ENCODE measurements around the gene MAGEE2. TPM values are rescaled to one million over a fixed set of nuclear protein-coding genes. Genes with fewer than 3 reads are reported as not detected.

Gene MAGEE2
- total RNA-seq, 1 experiment from 2014 or later: not detected

GRCh38 chrX:75748431-75748830, 36.6 kb downstream of the MAGEE2 start:
- H3K79me1 ChIP-seq (ENCODE audit: insufficient read depth, low read depth, low read length, poor library complexity, severe bottlenecking): no peaks in the 10 kb centered on the region
- no CpG with 5 or more reads among the region's 2 CpGs for WGBS (ENCODE audit: extremely low coverage, insufficient read length, low lambda C conversion rate)
- peaks cover 24% of the 10 kb centered on the region for H3K27me3 Mint-ChIP-seq (ENCODE audit: low read depth)

More at GRCh38 chrX:75748431-75748830, 36.6 kb downstream of the MAGEE2 start:
- no peak overlapping the region for H3K18ac ChIP-seq (ENCODE audit: insufficient read length, low read depth, low read length)
- H2BK20ac ChIP-seq (ENCODE audit: low read depth, low read length, poor library complexity, severe bottlenecking): no peak overlapping the region
- no peak overlapping the region for H3T11ph ChIP-seq (ENCODE audit: low read length)
- no peak for DNase-seq
- H3K4me2 ChIP-seq (ENCODE audit: insufficient read depth, insufficient read length, low read length): no peak overlapping the region
- H3K27me3 ChIP-seq (ENCODE audit: insufficient read depth, low read length): no peaks in the 10 kb centered on the region
- H4K20me1 ChIP-seq (ENCODE audit: control insufficient read depth, insufficient read depth, insufficient read length): no peaks in the 10 kb centered on the region
- H3K27ac ChIP-seq (ENCODE audit: insufficient read length, low read depth, low read length): no peak overlapping the region
- no peak overlapping the region for H2BK15ac ChIP-seq (ENCODE audit: low read depth, low read length)
- H4K5ac ChIP-seq (ENCODE audit: insufficient read length, low read depth, low read length): no peak overlapping the region
- H3K14ac ChIP-seq (ENCODE audit: insufficient read depth, low read length): no peak overlapping the region
- H3K9me3 ChIP-seq (ENCODE audit: control insufficient read depth, low read depth, low read length): peaks cover 33% of the 10 kb centered on the region
- H3K9ac ChIP-seq (ENCODE audit: extremely low read depth, insufficient read length, low read length): no peak overlapping the region
- no peak overlapping the region for H3K27ac Mint-ChIP-seq
- peaks cover 33 to 41% (median 37%) of the 10 kb centered on the region in 3 experiments for H3K36me3 Mint-ChIP-seq (ENCODE audit: insufficient read depth in 1 of 3, low read depth in 3 of 3)
- H3K4ac ChIP-seq (ENCODE audit: low read depth, low read length): no peak overlapping the region
- H3K79me2 ChIP-seq (ENCODE audit: insufficient read depth, low read length): no peaks in the 10 kb centered on the region
- H2AFZ ChIP-seq (ENCODE audit: low read length): no peak overlapping the region
- H2BK5ac ChIP-seq (ENCODE audit: insufficient read length, low read length): no peak overlapping the region
- H2BK120ac ChIP-seq (ENCODE audit: low read depth, low read length, poor library complexity, severe bottlenecking): no peak overlapping the region
- no peak overlapping the region for H3K56ac ChIP-seq (ENCODE audit: insufficient read length, low read depth, low read length)
- peaks cover 87 to 88% of the 10 kb centered on the region in 2 experiments for H3K9me3 Mint-ChIP-seq
- H3K4me1 ChIP-seq (ENCODE audit: insufficient read depth, low read length): no peaks in the 10 kb centered on the region
- no peak overlapping the region for H2BK12ac ChIP-seq (ENCODE audit: insufficient read length, low read depth, low read length)
- no peak overlapping the region for H2AK5ac ChIP-seq (ENCODE audit: insufficient read length, low read length)
- TF ChIP-seq CTCF (conservative IDR thresholded peaks at IDR 0.05): no peak
- H4K8ac ChIP-seq (replicated peaks; ENCODE audit: insufficient read length, low read depth, low read length): no peak overlapping the region
- peaks cover 0 to 3% of the 10 kb centered on the region in 2 experiments; a peak in 2 of 4 replicates for H3K4me1 Mint-ChIP-seq
- 0 out of 5 replicates have a peak overlapping the region, but pooled peaks of 1 of the 2 experiments have one; percentile 11 for H3K4me3 Mint-ChIP-seq
- H4K91ac ChIP-seq (ENCODE audit: insufficient read length, low read depth, low read length): no peak overlapping the region
- no peak overlapping the region for H3K23ac ChIP-seq (ENCODE audit: insufficient read length, low read depth, low read length)
- H3K23me2 ChIP-seq (ENCODE audit: insufficient read length, low read depth, low read length, poor library complexity, severe bottlenecking): no peaks in the 10 kb centered on the region

Data from H9 (cell line).